ENCODE measurements around the gene TRAF5.
"Not testable (repeated sequence)": the region's sequence is repeated elsewhere in the genome, so short reads cannot be mapped to it uniquely, and the experiment has no call there.

TRAF5 gene

GRCh38 chr1:211382182-211382713, 55.6 kb downstream of the TRAF5 start:
- DNase-seq = no peak

- DNase-seq = peak; percentile 93
Observed at GRCh38 chr1:211382714-211383480, 56.3 kb downstream of the TRAF5 start.

- DNase-seq = no peak
Observed at GRCh38 chr1:211384524-211384923, 57.9 kb downstream of the TRAF5 start.

GRCh38 chr1:211386921-211387320, 60.3 kb downstream of the TRAF5 start:
- DNase-seq = no peak

GRCh38 chr1:211390829-211391228, 64.2 kb downstream of the TRAF5 start:
- not testable (repeated sequence) for DNase-seq

GRCh38 chr1:211393203-211393602, 66.6 kb downstream of the TRAF5 start:
- DNase-seq = no peak

- not testable (repeated sequence) for DNase-seq
Observed at GRCh38 chr1:211398266-211398930, 71.8 kb downstream of the TRAF5 start.

GRCh38 chr1:211399851-211400393, 73.3 kb downstream of the TRAF5 start:
- DNase-seq = not testable (repeated sequence)

GRCh38 chr1:211401751-211402150, 75.1 kb downstream of the TRAF5 start:
- not testable (repeated sequence) for DNase-seq

- not testable (repeated sequence) for DNase-seq
Observed at GRCh38 chr1:211406086-211406485, 79.5 kb downstream of the TRAF5 start.

GRCh38 chr1:211407749-211408148, 81.1 kb downstream of the TRAF5 start:
- not testable (repeated sequence) for DNase-seq

- DNase-seq = no peak
Observed at GRCh38 chr1:211411639-211412038, 85.0 kb downstream of the TRAF5 start.

- DNase-seq = no peak
Observed at GRCh38 chr1:211415700-211416099, 89.1 kb downstream of the TRAF5 start.

- DNase-seq = peak; percentile 75
Observed at GRCh38 chr1:211416246-211416627, 89.6 kb downstream of the TRAF5 start.

- DNase-seq = peak; percentile 80
Observed at GRCh38 chr1:211416628-211417323, 90.1 kb downstream of the TRAF5 start.

GRCh38 chr1:211420389-211420788, 93.8 kb downstream of the TRAF5 start:
- DNase-seq = no peak

GRCh38 chr1:211420845-211421454, 94.3 kb downstream of the TRAF5 start:
- DNase-seq = no peak

- no peak for DNase-seq
Observed at GRCh38 chr1:211424018-211424417, 97.4 kb downstream of the TRAF5 start.
